Prostate gland (tissue), 2 donors: ENCODE measurements around the gene PKNOX2.

Experiments used
- CTCF ChIP-seq, 4 experiments: fragments of 200-600 bp in 2 of 4; fragments of 450-650 bp in 2 of 4; sonication (generic) in 2 of 4; IDR thresholded peaks; 1 replicate in 3 of 4; 2 replicates in 1 of 4; pipeline ENCODE4 v1.5.1; 2016 to 2019; ENCODE audit warnings: antibody characterized with exemption in 4 of 4, mild to moderate bottlenecking in 2 of 4, moderate library complexity in 2 of 4
- POLR2A ChIP-seq: fragments of 450-650 bp; IDR thresholded peaks from one replicate; pipeline ENCODE4 v1.6.1; 2016; ENCODE audit warnings: antibody characterized with exemption, mild to moderate bottlenecking
- POLR2AphosphoS5 ChIP-seq: sonication (generic); formaldehyde crosslinking; IDR thresholded peaks from one replicate; pipeline ENCODE4 v1.6.1; 2017; ENCODE audit warnings: antibody characterized with exemption

- TF ChIP-seq CTCF (IDR thresholded peaks at IDR 0.05) (no peak), POLR2AphosphoS5 (no peak), POLR2A (no peak)
These were observed 121.9 kb downstream of the PKNOX2 start for GRCh38 chr11:125286486-125286885.
